Gastroesophageal sphincter (tissue), 3 donors: Measurements from ENCODE around the gene C1orf21.

Experiments
- CTCF ChIP-seq, 4 experiments: fragments of 200-600 bp in 2 of 4; fragments of 450-650 bp in 2 of 4; sonication (generic) in 1 of 4; IDR thresholded peaks; one replicate each; pipeline ENCODE4 v1.5.1; 2017 to 2019; ENCODE audit warnings: antibody characterized with exemption in 4 of 4, mild to moderate bottlenecking in 2 of 4, moderate library complexity in 2 of 4
- POLR2A ChIP-seq, 2 donors: fragments of 450-650 bp; IDR thresholded peaks; one replicate each; pipeline ENCODE4 v1.6.1; 2017; ENCODE audit warnings: antibody characterized with exemption in 2 of 2, mild to moderate bottlenecking in 2 of 2, moderate library complexity in 1 of 2
- POLR2AphosphoS5 ChIP-seq: sonication (generic); formaldehyde crosslinking; IDR thresholded peaks from one replicate; pipeline ENCODE4 v1.6.1; 2017; ENCODE audit warnings: antibody characterized with exemption

DNA sequence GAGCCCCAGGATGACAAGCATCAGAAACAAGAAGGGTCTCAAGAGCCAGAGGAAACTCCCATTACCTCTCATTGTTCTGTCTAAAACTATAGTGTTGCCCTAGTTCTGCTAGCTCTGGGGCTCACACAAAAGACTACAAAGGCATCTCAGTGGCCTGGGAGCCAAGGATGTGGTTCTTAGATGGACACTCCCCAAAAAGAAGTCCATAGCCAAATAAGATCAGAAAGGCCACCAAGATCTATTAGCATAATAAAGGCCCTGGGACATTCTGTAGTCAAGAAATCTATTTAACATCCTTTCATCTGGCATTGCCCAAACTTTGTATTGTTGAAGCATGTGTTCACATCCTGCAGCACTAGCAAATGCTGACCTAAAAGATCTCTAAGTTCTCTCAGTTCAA lies 268.4 kb downstream of the C1orf21 start:
- TF ChIP-seq CTCF (IDR thresholded peaks at IDR 0.05) = no peak
- no peak for TF ChIP-seq POLR2A (IDR thresholded peaks at IDR 0.05)
- TF ChIP-seq POLR2AphosphoS5 = no peak
